Measurements from ENCODE around the gene ADARB1. TPM values are rescaled to one million over a fixed set of nuclear protein-coding genes. Genes with fewer than 3 reads are reported as not detected.

The ADARB1 gene
- total RNA-seq, 1 donor from 2014 or later: 14.0 TPM

GRCh38 chr21:45187646-45188045, 113.3 kb downstream of the ADARB1 start:
- Histone ChIP-seq H3K27me3 (ENCODE audit: control insufficient read depth, insufficient read depth, low read length) (no peaks in the 10 kb centered on the region), H3K36me3 (ENCODE audit: control insufficient read depth, insufficient read depth, low read length) (peaks cover 7% of the 10 kb centered on the region), H3K4me3 (ENCODE audit: low read depth, low read length) (no peak overlapping the region)
- TF ChIP-seq, protein P1, sequence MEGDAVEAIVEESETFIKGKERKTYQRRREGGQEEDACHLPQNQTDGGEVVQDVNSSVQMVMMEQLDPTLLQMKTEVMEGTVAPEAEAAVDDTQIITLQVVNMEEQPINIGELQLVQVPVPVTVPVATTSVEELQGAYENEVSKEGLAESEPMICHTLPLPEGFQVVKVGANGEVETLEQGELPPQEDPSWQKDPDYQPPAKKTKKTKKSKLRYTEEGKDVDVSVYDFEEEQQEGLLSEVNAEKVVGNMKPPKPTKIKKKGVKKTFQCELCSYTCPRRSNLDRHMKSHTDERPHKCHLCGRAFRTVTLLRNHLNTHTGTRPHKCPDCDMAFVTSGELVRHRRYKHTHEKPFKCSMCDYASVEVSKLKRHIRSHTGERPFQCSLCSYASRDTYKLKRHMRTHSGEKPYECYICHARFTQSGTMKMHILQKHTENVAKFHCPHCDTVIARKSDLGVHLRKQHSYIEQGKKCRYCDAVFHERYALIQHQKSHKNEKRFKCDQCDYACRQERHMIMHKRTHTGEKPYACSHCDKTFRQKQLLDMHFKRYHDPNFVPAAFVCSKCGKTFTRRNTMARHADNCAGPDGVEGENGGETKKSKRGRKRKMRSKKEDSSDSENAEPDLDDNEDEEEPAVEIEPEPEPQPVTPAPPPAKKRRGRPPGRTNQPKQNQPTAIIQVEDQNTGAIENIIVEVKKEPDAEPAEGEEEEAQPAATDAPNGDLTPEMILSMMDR (IDR thresholded peaks at IDR 0.05; ENCODE audit: insufficient read depth, low read length, severe bottlenecking): no peak
- FAIRE-seq: no peak
- DNase-seq (ENCODE audit: low read depth): no peak

DNA sequence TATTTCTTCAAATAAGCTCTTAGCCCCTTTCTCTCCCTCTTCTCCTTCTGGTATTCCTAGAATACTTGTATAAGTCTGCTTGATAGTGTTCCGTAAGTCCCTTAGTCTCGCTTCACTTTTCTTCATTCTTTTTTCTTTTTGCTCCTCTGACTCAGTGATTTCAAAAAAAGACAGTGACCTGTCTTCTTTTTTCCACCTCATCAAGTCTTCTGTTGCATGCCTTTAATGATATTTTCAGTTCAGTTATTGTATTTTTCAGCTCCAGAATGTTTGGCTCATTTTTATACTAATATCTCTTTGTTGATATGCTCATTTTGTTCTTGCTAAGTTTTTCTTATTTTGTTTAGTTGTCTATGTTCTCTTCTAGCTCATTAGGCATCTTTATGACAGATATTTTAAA, 115.6 kb downstream of the ADARB1 start:
- FAIRE-seq (no peak), DNase-seq (ENCODE audit: low read depth) (no peak)
- no peak overlapping the region for H3K4me3 ChIP-seq (ENCODE audit: low read depth, low read length)
- TF ChIP-seq, protein P1 (IDR thresholded peaks at IDR 0.05; ENCODE audit: insufficient read depth, low read length, severe bottlenecking): no peak
- peaks cover 5% of the 10 kb centered on the region for H3K36me3 ChIP-seq (ENCODE audit: control insufficient read depth, insufficient read depth, low read length)
- H3K27me3 ChIP-seq (ENCODE audit: control insufficient read depth, insufficient read depth, low read length): no peaks in the 10 kb centered on the region

DNA sequence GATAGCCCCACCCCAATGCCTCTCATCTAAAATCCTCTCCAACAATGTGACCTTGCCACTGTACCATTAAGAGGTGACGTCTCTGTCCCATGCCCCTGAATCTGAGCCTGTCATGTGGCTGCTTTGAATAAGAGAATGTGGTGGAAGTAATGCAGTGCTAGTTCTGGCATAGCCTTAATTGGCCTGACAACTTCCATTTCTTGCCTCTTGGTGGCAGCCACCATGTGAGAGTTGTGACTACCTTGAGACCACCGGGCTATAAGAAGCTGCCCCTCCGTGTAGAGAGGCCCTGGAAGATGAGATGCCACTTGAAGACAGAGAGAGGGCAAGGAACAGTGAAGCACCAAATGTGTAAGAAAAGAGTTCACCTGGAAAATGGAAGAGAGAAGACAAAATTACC, 118.0 kb downstream of the ADARB1 start:
- Histone ChIP-seq H3K36me3 (ENCODE audit: control insufficient read depth, insufficient read depth, low read length) (peaks cover 2% of the 10 kb centered on the region), H3K27me3 (ENCODE audit: control insufficient read depth, insufficient read depth, low read length) (no peaks in the 10 kb centered on the region), H3K4me3 (ENCODE audit: low read depth, low read length) (no peak overlapping the region)
- no peak for FAIRE-seq
- TF ChIP-seq, protein P1 (IDR thresholded peaks at IDR 0.05; ENCODE audit: insufficient read depth, low read length, severe bottlenecking): no peak
- no peak for DNase-seq (ENCODE audit: low read depth)

GRCh38 chr21:45196620-45197019, 122.2 kb downstream of the ADARB1 start:
- TF ChIP-seq, protein P1 (IDR thresholded peaks at IDR 0.05; ENCODE audit: insufficient read depth, low read length, severe bottlenecking): no peak
- Histone ChIP-seq H3K4me3 (ENCODE audit: low read depth, low read length) (no peak overlapping the region), H3K27me3 (ENCODE audit: control insufficient read depth, insufficient read depth, low read length) (no peaks in the 10 kb centered on the region), H3K36me3 (ENCODE audit: control insufficient read depth, insufficient read depth, low read length) (peaks cover 2% of the 10 kb centered on the region)
- DNase-seq (ENCODE audit: low read depth): no peak
- FAIRE-seq: no peak

DNA sequence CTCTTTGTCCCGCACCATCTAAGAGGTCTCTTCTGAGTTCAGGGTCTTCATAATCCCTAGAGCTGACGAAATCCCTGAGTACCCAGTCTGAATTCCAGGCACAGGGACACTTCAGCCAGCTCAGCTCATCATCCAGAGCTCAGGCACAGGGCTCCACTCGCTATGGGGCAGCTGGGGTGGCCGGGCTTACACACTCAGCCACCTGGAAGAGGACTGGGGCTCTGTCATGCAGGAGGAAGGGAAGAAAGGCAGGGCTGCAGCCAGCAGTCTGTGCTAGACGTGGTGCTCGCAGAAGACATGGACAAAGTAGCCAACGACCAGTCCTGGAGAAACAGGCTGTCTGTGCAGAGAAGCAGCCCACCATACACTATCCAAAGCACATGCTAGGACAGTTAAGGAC, 124.8 kb downstream of the ADARB1 start:
- no peak overlapping the region for H3K4me3 ChIP-seq (ENCODE audit: low read depth, low read length)
- no peaks in the 10 kb centered on the region for H3K27me3 ChIP-seq (ENCODE audit: control insufficient read depth, insufficient read depth, low read length)
- TF ChIP-seq, protein P1 (IDR thresholded peaks at IDR 0.05; ENCODE audit: insufficient read depth, low read length, severe bottlenecking): no peak
- FAIRE-seq: no peak
- H3K36me3 ChIP-seq (ENCODE audit: control insufficient read depth, insufficient read depth, low read length): peaks cover under 1% of the 10 kb centered on the region
- no peak for DNase-seq (ENCODE audit: low read depth)

- peaks cover 5% of the 10 kb centered on the region for H3K36me3 ChIP-seq (ENCODE audit: control insufficient read depth, insufficient read depth, low read length)
- TF ChIP-seq, protein P1 (IDR thresholded peaks at IDR 0.05; ENCODE audit: insufficient read depth, low read length, severe bottlenecking): no peak
- FAIRE-seq: no peak
- no peak for DNase-seq (ENCODE audit: low read depth)
- no peak overlapping the region for H3K4me3 ChIP-seq (ENCODE audit: low read depth, low read length)
- H3K27me3 ChIP-seq (ENCODE audit: control insufficient read depth, insufficient read depth, low read length): no peaks in the 10 kb centered on the region
Observed at GRCh38 chr21:45200031-45200430, 125.7 kb downstream of the ADARB1 start.

Data from bronchial epithelial cell (primary cell).